Stimulated activated CD8-positive, alpha-beta memory T cell treated with anti-CD3 and anti-CD28 coated beads, Interleukin-12 subunit alpha, Interleukin-12 subunit beta, amount 100 ng/mL, for 24 hours (primary cell): ENCODE results near the gene ST7.

ENCODE experiments used
- DNase-seq: peaks from one replicate; pipeline ENCODE4 v3.0.0-alpha.2; 2020; ENCODE audit errors: extremely low read depth

Gene ST7

GRCh38 chr7:117067340-117067739 lies 114.0 kb downstream of the ST7 start:
- no peak for DNase-seq

- DNase-seq, result no peak
These were observed 115.3 kb downstream of the ST7 start for GRCh38 chr7:117068511-117069145.

DNA sequence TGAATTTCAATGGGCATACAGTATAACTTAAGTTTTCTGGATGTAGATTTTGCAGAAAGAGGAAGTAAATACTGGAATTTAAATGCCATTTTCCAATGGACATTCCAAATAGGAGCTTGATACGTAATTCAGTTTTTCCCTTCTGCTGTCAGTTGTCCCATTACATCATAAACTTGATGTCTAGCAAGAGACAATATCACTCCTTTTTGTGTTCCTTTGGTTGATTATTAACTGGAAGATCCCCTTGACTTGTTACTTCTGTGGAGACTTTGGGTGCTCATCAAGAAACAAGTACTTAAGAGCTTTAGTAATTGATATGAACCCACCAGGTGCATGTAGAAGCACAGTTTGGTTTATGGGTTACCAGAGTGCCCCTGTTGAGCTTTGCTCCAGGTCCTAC lies 116.1 kb downstream of the ST7 start:
- no peak for DNase-seq

- DNase-seq, result no peak
These were observed 118.2 kb downstream of the ST7 start for GRCh38 chr7:117071551-117071950.

GRCh38 chr7:117072620-117073118 lies 119.4 kb downstream of the ST7 start:
- DNase-seq, result no peak

DNA sequence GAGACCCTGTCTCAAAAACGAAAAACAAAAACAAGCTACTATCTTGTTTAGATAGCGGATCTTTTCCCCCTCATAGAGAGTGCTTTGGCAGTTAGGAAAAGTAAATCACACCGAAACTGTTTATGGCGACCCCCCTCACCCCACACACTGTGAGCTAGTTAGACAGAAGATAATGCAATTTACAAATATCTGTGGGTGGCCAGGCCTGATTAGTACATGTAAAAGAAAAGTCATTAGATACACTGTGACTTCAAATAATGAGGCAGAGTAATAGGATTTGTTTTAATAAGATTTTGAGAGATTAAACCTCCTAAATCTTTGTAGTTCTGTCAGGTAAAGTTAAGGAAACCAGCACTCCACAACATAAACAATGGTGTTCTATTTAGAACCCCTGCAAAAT lies 121.1 kb downstream of the ST7 start:
- DNase-seq, result no peak

GRCh38 chr7:117075934-117076333 lies 122.6 kb downstream of the ST7 start:
- DNase-seq, result no peak

GRCh38 chr7:117076426-117076943 lies 123.2 kb downstream of the ST7 start:
- no peak for DNase-seq

GRCh38 chr7:117077658-117078057 lies 124.4 kb downstream of the ST7 start:
- DNase-seq, result no peak

DNA sequence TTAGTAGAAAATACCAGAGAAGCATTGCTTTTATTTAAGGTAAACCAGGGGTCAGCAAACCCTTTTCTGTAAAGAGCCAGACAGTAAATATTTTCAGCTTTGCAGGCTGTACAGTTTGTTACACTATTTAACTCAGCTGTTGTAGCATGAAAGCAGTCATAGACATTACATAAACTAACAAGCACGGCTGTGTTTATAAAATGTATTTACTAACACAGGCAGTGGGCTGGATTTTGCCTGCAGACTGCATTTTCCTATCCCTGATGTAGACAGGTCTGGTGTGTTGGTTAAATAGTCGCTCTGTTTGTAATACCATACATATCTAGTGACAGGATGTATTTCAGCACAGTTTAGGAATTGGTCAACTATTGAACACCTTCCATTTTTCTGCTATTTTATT lies 129.3 kb downstream of the ST7 start:
- no peak for DNase-seq

- no peak for DNase-seq
These were observed 130.3 kb downstream of the ST7 start for GRCh38 chr7:117083648-117084047.

DNA sequence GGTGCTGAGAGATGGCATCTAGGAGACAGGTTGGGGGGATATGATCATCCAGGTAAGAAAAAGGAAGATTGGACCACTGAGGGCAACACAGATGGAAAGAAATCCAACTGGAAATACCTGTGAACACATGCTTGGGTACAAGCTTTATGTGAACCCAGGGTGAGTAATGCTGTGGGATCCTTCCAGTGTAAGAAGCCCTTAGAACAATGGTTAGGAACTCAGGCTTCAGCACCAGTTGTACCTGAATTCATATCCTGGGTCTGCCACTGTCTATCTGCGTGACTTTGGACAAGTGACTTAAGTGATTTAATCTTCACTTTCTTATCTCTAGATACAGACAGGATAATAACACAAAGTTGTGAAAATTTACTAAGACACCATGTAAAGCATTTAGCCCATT lies 131.0 kb downstream of the ST7 start:
- DNase-seq, result no peak

GRCh38 chr7:117085275-117085674 lies 132.0 kb downstream of the ST7 start:
- DNase-seq, result no peak

DNA sequence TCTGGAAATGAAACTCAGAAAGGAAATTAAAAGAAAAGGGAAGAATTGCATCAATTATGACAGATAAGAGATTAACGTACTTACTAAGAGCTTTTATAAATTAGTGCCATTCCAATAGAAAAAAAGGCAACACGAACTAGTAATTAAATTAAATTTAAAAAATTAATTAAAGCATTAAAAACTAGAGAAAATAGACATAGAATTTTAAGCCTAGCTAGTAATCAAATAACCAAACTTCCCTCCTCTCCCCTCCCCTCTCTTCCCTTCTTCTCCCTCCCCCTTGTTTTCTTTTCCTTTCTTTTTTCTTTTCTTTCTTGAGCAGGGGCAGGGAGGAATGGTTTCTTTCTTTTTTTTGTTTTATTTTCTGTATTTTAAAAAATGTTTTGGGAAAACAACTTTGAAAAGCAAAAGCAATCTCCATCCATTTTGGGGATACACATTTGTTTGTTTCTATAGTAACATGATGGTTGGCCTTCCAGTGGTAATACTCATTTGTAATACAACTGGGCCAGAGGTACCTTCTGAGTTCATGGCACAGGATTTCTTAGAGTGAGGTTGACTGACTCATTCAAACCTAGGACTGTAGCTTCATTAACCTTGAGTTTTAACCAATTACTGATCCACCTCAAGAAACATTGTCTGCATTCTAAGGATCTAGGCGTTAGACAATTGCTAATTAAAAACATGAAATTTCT lies 132.6 kb downstream of the ST7 start:
- DNase-seq, result no peak

DNA sequence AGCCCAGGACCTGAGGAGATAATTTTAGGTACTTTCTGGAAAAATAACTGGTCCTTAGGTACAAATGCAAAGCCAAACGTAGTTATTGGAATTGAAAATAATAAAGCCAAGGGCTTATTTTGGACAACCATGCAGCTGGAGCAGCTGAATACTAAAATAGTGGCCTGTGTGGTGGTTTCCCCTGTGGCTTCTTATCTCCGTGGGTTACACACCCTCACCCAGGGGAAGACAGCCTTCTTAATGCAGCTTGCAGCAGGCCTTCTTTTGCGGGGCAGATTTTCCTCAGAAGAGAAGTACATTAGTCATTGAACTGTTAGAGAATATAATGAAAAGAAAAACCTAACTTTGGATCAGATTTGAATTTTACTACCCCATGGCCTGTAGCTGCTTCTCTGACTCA lies 133.5 kb downstream of the ST7 start:
- no peak for DNase-seq

GRCh38 chr7:117087639-117088396 lies 134.5 kb downstream of the ST7 start:
- DNase-seq, result no peak

DNA sequence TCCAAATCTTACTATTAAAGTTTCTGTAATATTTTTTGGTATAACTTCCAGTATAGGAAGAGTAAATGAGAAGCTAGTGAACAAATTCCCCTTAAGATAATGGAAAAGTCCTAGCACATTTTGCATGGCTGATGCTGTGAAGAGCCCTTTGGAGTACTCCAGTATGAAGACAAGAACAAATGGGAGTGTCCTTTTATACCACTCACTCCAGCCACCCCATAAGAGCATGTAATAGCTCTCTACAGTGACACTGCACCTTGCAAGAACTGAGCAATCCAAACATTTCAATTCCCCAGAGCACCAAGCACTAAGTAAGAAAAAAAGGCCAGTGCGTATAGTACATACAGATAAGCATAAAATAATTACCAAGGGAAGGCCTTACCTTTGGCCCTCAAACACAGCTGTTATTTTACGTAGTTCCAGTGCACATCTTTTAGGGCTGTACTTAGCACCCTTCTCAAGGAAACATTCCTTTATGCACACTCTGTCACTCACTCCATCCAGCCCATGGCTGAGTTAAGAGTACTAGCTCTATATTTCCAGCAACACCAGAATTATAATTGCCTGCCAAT lies 135.4 kb downstream of the ST7 start:
- no peak for DNase-seq

DNA sequence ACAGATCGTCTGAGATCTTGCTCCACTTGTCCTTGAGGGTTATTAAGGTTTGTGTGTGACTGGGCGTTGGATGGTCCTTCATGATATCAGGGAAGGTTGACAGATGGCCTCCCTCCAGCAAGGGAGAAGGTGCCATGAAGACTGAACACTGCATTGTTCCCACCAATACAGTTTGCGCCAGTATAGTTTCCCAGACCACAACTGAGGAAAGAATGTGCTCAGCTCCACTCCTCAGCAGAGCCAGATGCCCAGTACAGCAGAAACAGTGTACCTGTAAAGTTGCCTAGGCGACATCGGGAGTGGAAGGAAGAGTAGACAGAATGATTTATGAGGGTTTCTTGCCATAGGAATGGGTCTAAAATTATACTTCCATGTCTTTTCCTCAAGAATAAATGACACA lies 137.5 kb downstream of the ST7 start:
- no peak for DNase-seq

DNA sequence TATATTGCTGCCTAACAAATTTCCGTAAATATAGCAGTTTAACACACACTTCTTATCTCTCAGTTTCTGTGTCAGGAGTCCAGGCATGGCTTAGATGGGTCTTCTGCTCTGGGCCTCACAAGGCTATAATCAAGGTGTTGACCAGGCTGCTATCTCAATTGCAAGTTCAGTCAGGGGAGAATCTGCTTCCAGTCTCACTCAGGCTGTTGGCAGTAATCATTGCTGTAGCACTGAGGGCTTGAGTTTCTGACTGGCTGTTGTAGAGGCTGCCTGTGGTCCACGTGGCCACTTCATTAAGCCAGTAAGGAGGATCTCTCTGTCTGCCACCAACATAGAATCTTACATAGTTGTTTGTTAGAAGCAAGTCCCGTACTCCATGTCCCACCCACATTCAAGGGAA lies 138.4 kb downstream of the ST7 start:
- DNase-seq, result no peak

DNA sequence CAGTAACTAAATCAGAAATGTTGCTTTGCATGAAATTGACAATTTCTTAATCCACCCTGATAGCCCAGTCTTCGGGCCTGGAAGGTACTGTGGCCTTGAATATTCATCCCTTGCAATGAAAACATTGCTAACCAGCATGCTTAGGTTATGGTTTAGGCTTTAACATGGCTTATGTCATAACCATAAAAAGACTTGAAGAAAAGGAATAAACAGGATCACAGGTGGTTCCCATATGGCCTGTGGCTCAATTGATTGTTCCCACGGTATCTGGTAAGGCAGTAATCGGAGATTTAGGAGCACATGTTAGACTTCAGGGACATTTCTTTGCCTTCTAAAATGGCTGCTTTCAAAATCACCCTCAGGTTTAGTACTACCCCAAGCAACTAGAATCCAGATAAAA lies 139.5 kb downstream of the ST7 start:
- DNase-seq, result no peak

DNA sequence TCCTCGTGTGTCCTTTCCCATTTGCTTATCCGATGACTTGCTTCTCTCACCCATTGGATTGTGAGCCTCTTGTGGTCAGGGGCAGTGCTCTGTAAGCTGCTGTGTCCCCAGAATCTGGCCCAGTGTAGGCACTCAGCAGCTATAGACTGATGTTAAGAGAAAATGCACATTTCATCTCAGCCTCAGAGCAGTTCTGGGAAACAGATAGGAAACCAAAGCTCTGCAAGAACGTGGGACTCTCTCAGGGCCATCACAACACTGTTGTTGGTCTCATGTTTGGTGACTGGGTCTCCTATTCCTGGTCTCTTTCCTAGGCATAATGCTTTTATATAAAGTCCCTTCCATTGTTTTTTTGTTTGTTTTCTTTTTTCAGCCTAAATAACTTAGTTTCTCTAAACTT lies 141.2 kb downstream of the ST7 start:
- no peak for DNase-seq

- DNase-seq, result no peak
These were observed 141.8 kb downstream of the ST7 start for GRCh38 chr7:117095055-117095454.
